ENCODE data around the gene LRRC70. TPM values are rescaled to one million over a fixed set of nuclear protein-coding genes. Genes with fewer than 3 reads are reported as not detected.

LRRC70 gene
- total and polyA plus RNA-seq, 12 donors: 0.72 to 8.2 (median 3.4) TPM; not detected in 1

- intact Hi-C loops (cut with DNase I): no loop called here
- no peak overlapping the region for H3K27ac ChIP-seq
- 91 to 96% (median 94%) methylated on average over 2 of the region's 2 CpGs for WGBS, 4 donors
- H3K4me1 ChIP-seq (replicated peaks in 1 of 2): no peaks in the 10 kb centered on the region
- no peak for DNase-seq
- H3K27me3 ChIP-seq: no peaks in the 10 kb centered on the region
- no peak overlapping the region for H3K4me3 ChIP-seq
- TF ChIP-seq, protein P1, sequence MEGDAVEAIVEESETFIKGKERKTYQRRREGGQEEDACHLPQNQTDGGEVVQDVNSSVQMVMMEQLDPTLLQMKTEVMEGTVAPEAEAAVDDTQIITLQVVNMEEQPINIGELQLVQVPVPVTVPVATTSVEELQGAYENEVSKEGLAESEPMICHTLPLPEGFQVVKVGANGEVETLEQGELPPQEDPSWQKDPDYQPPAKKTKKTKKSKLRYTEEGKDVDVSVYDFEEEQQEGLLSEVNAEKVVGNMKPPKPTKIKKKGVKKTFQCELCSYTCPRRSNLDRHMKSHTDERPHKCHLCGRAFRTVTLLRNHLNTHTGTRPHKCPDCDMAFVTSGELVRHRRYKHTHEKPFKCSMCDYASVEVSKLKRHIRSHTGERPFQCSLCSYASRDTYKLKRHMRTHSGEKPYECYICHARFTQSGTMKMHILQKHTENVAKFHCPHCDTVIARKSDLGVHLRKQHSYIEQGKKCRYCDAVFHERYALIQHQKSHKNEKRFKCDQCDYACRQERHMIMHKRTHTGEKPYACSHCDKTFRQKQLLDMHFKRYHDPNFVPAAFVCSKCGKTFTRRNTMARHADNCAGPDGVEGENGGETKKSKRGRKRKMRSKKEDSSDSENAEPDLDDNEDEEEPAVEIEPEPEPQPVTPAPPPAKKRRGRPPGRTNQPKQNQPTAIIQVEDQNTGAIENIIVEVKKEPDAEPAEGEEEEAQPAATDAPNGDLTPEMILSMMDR (IDR thresholded peaks at IDR 0.05): no peak
- TF ChIP-seq POLR2A (IDR thresholded peaks at IDR 0.05): no peak
- no peaks in the 10 kb centered on the region for H3K9me3 ChIP-seq (replicated peaks in 1 of 3)
- H3K36me3 ChIP-seq (replicated peaks in 1 of 2): no peaks in the 10 kb centered on the region
These were observed 41.8 kb upstream of the LRRC70 start for GRCh38 chr5:62536783-62537182.

DNA sequence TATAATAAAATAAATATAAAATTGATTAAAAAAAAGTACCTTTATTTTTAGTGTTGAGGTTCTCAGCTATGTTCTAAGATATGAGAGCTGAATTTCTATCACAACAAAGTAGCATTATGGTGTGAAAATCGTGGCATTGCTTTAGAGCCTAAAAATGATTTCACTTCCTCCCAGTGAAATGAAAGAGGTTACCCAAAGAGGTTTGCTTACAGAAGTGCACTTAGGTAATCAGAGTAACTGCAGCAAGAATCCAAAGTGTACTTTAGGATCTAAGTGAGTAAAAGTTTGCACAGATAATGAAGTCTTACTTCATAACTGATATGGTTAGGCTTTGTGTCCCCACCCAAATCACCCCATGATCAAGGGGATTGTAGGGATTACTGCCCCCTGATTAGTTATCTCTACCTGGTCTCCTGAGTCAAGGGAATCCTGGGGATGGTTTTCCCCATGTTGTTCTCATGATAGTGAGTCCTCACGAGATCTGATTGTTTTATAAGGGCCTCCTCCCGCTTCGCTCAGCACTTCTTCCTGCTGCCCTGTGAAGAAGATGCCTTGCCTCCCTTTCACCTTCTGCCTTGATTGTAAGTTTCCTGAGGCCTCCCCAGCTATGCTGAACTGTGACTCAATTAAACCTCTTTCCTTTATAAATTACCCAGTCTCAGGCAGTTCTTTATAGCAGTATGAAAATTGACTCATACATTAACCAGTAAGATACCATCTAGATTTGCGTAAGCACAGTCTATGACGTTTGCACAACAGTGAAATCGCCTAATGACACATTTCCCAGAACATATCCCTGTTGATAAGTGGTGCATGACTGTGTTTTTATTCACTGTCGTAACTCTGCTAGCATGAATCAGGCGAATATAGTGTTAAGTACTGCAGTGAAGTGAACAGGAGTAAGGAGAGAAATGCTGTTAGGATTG is 40.3 kb upstream of the LRRC70 start:
- no peaks in the 10 kb centered on the region for H3K36me3 ChIP-seq (replicated peaks in 1 of 2)
- no peak overlapping the region for H3K4me3 ChIP-seq
- intact Hi-C loops (cut with DNase I): no loop called here
- H3K27ac ChIP-seq: no peak overlapping the region
- no peaks in the 10 kb centered on the region for H3K9me3 ChIP-seq (replicated peaks in 1 of 3)
- no peaks in the 10 kb centered on the region for H3K4me1 ChIP-seq (replicated peaks in 1 of 2)
- H3K27me3 ChIP-seq: no peaks in the 10 kb centered on the region
- TF ChIP-seq, protein P1 (IDR thresholded peaks at IDR 0.05): no peak
- TF ChIP-seq POLR2A (IDR thresholded peaks at IDR 0.05): no peak
- DNase-seq: no peak
- 87 to 92% (median 89%) methylated on average over 9 of the region's 9 CpGs for WGBS, 4 donors

DNA sequence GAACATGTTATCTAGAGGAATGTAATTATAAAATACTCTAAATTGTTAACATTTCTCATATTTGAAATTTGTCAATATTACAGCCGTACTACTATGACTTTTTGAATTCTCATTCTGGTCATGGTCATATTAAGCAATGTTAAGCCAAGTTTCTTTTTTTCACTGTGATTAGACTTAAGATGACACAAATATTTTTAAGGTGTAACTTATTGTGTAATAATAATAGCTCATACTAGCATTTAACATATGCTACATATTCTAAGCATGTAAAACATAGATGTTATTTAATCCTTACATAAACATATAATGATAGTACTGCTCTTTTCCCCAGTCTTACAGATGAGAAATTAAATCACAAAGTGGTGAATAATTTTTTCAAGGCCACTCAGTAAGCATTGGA is 35.9 kb upstream of the LRRC70 start:
- no peak overlapping the region for H3K4me3 ChIP-seq
- intact Hi-C loops (cut with DNase I): no loop called here
- H3K36me3 ChIP-seq (replicated peaks in 1 of 2): no peaks in the 10 kb centered on the region
- no peak overlapping the region for H3K27ac ChIP-seq
- H3K27me3 ChIP-seq: no peaks in the 10 kb centered on the region
- 47 to 61% (median 53%) methylated on average over 1 of the region's 1 CpG for WGBS, 4 donors
- no peak for TF ChIP-seq POLR2A (IDR thresholded peaks at IDR 0.05)
- TF ChIP-seq, protein P1 (IDR thresholded peaks at IDR 0.05): no peak
- DNase-seq: no peak
- no peaks in the 10 kb centered on the region for H3K9me3 ChIP-seq (replicated peaks in 1 of 3)
- no peaks in the 10 kb centered on the region for H3K4me1 ChIP-seq (replicated peaks in 1 of 2)

DNA sequence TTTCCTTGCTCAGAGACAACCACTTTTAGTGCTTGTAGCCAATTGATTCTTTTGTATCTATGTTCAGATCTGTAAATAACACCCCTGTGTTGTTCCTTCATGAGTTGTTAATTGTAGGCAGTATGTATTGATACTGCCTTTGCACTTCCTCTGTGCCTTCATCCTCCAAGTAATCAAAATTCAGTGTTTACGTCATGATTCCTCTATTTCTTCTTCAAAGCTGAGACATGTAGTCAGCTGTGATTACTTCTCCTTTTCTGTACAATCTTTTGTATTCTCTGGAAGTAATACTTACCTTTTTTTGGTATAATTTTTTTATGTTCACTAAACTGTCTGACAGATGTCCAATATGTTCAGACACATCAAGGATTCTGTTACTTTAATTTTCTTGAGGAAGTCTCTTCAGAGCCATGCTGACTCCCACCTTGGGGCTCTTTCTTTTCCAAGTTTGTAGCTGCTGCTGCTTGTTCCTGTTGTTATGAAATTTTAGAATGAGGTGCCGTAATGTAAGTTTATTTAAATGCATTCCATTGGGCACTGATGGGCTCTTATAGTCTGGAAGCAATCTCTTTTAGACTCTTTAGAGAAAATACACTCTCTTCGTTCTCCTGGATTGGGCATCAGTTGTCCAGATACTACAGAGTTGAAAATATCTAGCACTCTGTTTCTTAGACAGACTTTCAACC is 30.5 kb upstream of the LRRC70 start:
- no peak overlapping the region for H3K4me3 ChIP-seq
- no peaks in the 10 kb centered on the region for H3K36me3 ChIP-seq (replicated peaks in 1 of 2)
- 83 to 84% (median 83%) methylated on average over 3 of the region's 3 CpGs for WGBS, 4 donors
- DNase-seq: no peak
- H3K9me3 ChIP-seq (replicated peaks in 1 of 3): no peaks in the 10 kb centered on the region
- H3K4me1 ChIP-seq (replicated peaks in 1 of 2): no peaks in the 10 kb centered on the region
- intact Hi-C loops (cut with DNase I): no loop called here
- H3K27ac ChIP-seq: no peak overlapping the region
- TF ChIP-seq, protein P1 (IDR thresholded peaks at IDR 0.05): no peak
- no peak for TF ChIP-seq POLR2A (IDR thresholded peaks at IDR 0.05)
- no peaks in the 10 kb centered on the region for H3K27me3 ChIP-seq

Measured in adrenal gland (tissue), 12 donors.